Activated naive CD4-positive, alpha-beta T cell treated with Interleukin-2 at 50 U/mL for 16 hours (primary cell): ENCODE data around the gene EXOC3L4.

Source experiments
- DNase-seq: peaks from one replicate; pipeline ENCODE4 v3.0.0-alpha.2; 2020

EXOC3L4 gene

DNA sequence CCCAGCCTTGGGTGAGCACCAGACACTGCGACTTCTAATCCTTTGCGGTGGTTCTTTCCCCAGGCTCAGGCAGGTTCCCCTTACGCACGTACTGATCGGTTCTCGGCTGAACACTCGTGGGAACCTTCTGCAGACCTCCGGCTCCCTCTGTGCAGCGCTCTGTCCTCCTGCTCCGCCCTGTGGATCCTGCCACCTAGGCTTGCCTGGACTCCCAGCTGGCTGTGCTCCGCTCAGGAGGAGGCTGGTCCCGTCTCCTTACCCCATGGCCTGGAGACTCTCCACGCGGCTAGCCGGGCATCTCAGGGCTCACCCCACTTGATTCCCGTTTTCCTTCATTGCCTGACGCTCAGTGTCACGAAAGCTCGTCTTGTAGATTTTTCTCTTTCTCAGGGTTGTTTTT is 63.4 kb downstream of the EXOC3L4 start:
- DNase-seq = no peak

DNA sequence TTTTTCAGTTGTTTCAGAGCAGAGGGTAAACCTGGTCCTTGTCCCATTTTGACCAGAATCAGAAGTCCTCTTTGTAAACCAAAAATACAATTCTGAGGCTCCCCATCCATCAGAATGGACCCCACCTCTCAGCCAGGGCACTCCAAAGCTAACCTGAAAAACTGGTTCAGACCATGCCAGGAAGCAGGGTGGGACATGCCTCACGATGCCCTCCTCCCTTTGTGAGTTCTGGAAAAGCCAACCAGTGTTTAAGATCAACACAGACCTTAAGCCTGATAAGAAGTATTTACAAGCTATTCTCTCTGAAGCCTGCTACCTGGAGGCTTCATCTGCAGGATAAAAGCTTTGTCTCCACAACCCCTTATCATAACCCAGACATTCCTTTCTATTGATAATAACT is 64.2 kb downstream of the EXOC3L4 start:
- DNase-seq = no peak
